ENCODE measurements around the gene HHLA2. TPM values are rescaled to one million over a fixed set of nuclear protein-coding genes. Genes with fewer than 3 reads are reported as not detected.

The HHLA2 gene
- total RNA-seq, 1 donor, result 0.31 TPM

DNA sequence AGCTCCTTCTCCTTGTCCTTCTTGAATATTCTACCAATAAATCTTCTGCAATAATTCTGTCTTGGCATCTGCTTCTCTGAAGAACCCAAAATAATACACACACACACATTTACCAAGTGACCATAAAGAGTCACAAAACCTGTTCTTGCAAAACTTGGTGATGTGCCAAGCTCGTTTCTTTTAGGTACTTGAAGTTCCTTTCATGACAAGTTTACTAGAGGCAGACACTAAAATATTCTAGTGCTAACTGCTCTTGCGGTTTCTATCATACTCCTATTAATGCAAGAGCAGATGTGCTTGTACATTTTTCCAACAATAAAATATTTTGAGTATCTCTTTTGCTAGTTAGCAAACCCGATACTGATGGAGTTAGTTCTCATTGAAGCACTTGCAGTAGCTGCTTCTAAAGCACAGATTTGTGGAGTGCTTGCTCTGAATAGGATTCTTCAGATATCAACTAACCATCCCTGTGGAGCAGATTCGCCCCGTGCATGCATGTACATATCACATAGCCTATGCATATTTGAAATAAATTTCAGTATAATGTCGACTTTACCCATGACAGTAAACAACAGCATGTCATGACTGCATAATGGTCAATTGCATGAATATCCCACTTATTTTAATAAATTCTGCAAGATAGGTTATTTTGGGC lies 23.2 kb downstream of the HHLA2 start:
- H3K4me3 ChIP-seq (ENCODE audit: low read length), result no peak overlapping the region
- H3K9me3 ChIP-seq (ENCODE audit: low read depth, low read length), result no peaks in the 10 kb centered on the region
- H3K27me3 ChIP-seq (ENCODE audit: insufficient read depth, low read length), result no peaks in the 10 kb centered on the region
- H3K4me1 ChIP-seq (ENCODE audit: insufficient read depth, low read length), result no peaks in the 10 kb centered on the region

DNA sequence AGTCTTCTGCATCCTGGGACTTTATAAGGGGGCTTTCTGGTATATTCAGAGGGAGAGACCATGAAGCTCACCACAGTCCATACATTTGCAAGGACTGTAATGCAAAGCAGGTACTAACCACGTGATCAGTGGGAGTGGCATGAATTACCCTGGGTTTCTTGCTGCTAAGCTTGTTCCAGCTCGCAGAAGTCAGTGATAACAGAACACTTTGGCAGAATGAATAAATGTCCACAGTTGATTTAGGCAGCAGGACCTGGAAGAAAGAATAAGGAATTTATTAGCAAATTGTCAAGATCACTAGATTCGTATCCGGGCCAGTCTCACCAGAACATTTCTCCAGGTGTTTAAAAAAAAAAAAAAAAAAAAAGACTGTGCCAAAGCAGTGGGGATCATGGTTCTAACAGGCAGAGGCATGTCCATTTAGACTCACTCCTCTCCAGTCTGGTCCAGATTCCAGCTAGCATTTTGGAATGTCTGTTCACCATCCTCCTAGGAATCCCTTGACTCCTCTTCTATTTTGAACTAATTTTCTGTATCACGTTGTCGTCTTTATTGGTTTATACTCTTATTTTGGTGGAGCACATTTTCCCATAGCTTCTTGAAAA lies 24.5 kb downstream of the HHLA2 start:
- Histone ChIP-seq H3K27me3 (ENCODE audit: insufficient read depth, low read length) (no peaks in the 10 kb centered on the region), H3K9me3 (ENCODE audit: low read depth, low read length) (no peaks in the 10 kb centered on the region), H3K4me1 (ENCODE audit: insufficient read depth, low read length) (no peaks in the 10 kb centered on the region), H3K4me3 (ENCODE audit: low read length) (no peak overlapping the region)

DNA sequence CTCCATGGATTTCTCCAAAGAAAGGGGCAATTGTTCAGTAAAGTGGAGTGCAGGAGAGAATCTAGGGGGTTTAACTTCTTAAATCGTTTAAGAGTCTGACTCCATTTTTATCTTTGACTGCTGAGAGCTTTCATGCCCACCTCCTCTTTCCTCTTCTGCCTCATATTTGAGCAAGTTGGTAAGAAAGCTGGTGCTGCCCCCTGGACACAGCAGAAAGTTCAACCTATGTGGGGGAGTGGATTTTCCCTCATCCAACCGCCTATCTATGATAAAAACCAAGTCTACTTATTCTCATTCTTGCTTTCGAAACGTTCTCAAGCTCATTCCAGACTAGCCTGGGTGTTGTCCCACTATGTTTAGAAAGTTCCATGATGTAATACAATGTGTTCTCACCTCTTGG lies 26.0 kb downstream of the HHLA2 start:
- H3K4me1 ChIP-seq (ENCODE audit: insufficient read depth, low read length), result no peaks in the 10 kb centered on the region
- H3K27me3 ChIP-seq (ENCODE audit: insufficient read depth, low read length), result no peaks in the 10 kb centered on the region
- H3K9me3 ChIP-seq (ENCODE audit: low read depth, low read length), result no peaks in the 10 kb centered on the region
- H3K4me3 ChIP-seq (ENCODE audit: low read length), result no peak overlapping the region

DNA sequence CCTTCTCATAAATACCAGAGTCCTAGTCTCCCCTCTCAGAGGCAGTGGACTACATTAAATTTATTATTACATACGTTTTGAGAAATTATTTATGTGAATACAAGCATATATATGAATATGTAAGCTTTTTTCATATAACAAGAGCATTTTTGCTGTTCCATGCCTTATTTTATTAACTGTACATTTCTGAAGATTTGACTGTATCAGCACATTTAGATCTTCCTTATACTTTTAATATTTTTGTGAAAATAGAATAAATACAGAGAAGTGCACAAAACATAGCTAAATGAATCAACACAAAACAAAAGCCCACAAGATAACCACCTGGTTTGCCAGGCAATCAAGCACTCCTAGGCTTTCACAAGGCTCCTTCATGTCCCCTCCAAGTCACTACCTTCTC lies 27.8 kb downstream of the HHLA2 start:
- H3K27me3 ChIP-seq (ENCODE audit: insufficient read depth, low read length), result no peaks in the 10 kb centered on the region
- no peaks in the 10 kb centered on the region for H3K9me3 ChIP-seq (ENCODE audit: low read depth, low read length)
- H3K4me3 ChIP-seq (ENCODE audit: low read length), result no peak overlapping the region
- no peaks in the 10 kb centered on the region for H3K4me1 ChIP-seq (ENCODE audit: insufficient read depth, low read length)

DNA sequence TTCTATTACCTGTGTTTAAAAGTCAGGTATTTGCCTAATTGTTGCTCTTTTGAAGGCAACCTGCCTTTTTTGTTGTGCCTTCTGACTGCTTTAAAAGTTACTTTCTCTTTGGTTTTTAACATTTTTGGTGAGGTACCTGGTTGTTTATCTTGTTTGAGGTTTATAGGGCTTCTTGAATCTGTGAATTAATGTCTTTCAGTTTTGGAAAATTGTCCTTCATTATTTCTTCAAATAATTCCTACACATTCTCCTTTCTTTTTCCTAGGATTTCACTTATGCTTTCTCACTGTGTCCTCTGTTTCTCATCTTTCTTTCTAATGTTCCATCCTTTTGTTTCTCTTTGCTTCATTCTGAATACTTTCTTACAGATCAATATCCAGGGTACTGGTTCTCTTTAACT lies 30.8 kb downstream of the HHLA2 start:
- H3K4me3 ChIP-seq (ENCODE audit: low read length), result no peak overlapping the region
- H3K27me3 ChIP-seq (ENCODE audit: insufficient read depth, low read length), result no peaks in the 10 kb centered on the region
- no peaks in the 10 kb centered on the region for H3K4me1 ChIP-seq (ENCODE audit: insufficient read depth, low read length)
- H3K9me3 ChIP-seq (ENCODE audit: low read depth, low read length), result no peaks in the 10 kb centered on the region

DNA sequence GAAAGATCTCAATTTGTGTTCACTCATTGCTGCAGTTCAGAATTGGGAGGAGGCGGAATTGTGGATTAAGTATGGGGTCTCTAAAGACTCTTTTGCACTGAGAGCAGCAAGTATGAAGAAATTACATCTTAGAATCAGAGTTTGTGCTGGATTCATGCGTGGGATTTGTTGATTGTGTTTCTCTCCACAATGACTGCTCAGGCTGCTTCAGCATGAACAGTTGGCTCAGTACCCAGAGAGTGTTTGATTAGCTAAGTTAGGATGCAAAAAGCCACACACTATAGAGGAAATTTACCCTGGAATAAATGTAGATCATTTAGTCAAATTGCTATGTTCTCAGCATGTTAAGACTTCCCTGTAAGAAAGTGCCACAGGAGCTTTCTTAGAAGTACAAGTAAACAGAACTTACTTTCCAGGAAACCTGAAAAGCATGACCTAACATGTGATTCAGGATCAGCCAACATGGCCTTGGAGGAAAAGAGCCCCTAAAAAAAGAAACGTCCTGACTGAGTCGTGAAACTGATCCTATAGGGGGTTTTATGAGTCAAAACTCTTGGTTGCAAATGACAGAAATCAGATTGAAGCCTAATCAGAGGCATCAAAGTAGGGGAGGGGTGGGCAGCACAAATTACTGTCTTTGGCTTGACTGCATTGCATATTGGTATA lies 32.6 kb downstream of the HHLA2 start:
- Histone ChIP-seq H3K4me1 (ENCODE audit: insufficient read depth, low read length) (no peaks in the 10 kb centered on the region), H3K9me3 (ENCODE audit: low read depth, low read length) (no peaks in the 10 kb centered on the region), H3K4me3 (ENCODE audit: low read length) (no peak overlapping the region), H3K27me3 (ENCODE audit: insufficient read depth, low read length) (no peaks in the 10 kb centered on the region)

DNA sequence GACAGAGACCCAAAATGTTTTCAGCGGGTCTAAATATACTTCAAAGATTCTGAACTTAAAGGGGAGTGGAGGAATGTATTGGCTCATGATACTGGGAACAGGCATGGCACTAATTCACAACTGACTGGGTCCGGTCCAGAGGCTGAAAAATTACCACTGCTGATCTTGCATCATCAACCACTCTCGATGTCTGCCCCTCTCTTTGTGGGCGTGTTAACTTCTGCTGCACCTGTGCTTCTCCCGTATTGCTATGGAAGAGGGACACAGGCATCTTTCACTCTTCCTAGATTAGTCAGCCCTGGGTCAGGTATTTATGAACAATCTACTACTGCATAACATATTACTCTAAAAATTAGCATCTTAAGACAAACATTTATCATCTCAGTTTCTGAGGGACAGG lies 33.2 kb downstream of the HHLA2 start:
- no peaks in the 10 kb centered on the region for H3K4me1 ChIP-seq (ENCODE audit: insufficient read depth, low read length)
- no peaks in the 10 kb centered on the region for H3K9me3 ChIP-seq (ENCODE audit: low read depth, low read length)
- no peaks in the 10 kb centered on the region for H3K27me3 ChIP-seq (ENCODE audit: insufficient read depth, low read length)
- H3K4me3 ChIP-seq (ENCODE audit: low read length), result no peak overlapping the region

DNA sequence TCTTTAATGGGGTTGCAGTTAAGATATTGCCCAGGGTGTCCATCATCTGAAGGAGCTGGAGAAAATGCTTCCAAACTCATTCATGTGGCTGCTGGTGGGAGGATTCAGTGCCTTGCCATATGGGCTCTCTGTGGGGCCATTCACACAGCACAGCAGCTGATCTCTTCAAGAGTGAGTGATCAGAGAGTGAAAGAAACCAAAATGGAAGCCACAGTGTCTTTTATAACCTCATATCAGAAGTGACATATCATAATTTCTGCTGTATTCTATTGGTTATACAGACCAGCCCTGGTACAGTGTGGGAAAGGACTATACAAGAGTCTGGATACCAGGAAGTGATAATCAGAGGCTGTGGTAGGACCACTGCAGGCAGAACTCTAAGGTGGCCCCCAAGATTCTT lies 33.6 kb downstream of the HHLA2 start:
- Histone ChIP-seq H3K27me3 (ENCODE audit: insufficient read depth, low read length) (no peaks in the 10 kb centered on the region), H3K4me3 (ENCODE audit: low read length) (no peak overlapping the region), H3K9me3 (ENCODE audit: low read depth, low read length) (no peaks in the 10 kb centered on the region), H3K4me1 (ENCODE audit: insufficient read depth, low read length) (no peaks in the 10 kb centered on the region)

DNA sequence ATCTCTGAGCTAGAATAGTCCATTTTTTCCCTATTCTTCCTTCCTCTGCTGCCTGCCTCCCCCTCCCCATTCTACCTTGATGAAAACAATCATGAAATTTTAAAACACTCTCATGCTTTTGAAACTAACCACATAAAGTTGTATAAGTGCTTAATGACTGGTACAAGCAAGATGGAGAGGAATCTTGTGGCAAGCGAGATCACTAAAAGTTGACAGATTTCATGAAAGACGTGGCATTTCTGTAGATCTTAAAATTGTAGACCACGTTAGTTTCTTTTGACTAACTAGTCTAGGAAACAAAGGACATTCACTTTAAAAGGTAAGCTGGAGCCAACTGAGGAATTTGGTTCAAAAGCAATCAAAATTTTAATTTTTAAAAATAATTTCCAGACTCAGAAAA lies 35.4 kb downstream of the HHLA2 start:
- Histone ChIP-seq H3K4me3 (ENCODE audit: low read length) (no peak overlapping the region), H3K27me3 (ENCODE audit: insufficient read depth, low read length) (no peaks in the 10 kb centered on the region), H3K4me1 (ENCODE audit: insufficient read depth, low read length) (no peaks in the 10 kb centered on the region), H3K9me3 (ENCODE audit: low read depth, low read length) (no peaks in the 10 kb centered on the region)

DNA sequence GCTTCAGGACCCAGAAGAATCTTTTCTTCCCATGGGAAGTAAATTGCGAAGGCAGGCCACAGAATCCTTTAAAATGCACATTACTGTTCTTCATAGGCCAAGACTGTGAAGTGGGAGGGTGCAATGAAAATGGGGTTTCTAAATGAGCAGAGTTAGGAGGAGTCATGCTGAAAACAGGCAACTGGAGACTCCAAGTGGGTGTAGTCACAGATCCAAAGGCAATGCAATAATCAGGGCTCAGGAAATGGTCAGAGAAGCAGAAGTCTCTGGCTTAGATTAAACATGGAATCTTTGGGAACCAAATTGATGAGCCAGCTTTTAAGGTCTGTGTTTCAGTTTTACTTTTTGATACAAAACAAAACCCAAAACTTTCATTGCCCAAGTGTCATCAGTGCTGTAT lies 37.6 kb downstream of the HHLA2 start:
- no peaks in the 10 kb centered on the region for H3K9me3 ChIP-seq (ENCODE audit: low read depth, low read length)
- no peaks in the 10 kb centered on the region for H3K27me3 ChIP-seq (ENCODE audit: insufficient read depth, low read length)
- no peaks in the 10 kb centered on the region for H3K4me1 ChIP-seq (ENCODE audit: insufficient read depth, low read length)
- H3K4me3 ChIP-seq (ENCODE audit: low read length), result no peak overlapping the region

DNA sequence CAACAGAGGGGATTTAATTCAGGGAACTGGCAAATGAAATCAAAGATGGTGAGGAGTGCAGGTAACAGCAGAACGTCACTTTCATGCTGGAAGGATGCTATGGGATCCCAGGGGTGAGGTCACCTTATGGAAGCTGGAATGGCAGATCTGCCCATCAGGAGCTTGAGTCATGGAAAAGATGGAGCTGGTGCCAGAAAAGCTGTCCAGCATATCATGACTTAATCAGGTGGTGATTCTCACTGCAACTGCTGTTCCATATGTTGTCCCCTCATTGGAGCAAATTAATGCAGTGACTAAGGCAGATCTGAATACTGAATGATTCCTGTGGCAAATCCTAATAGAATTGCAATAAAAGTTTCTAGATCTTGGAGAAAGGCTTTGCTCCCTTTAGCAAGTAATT lies 38.4 kb downstream of the HHLA2 start:
- Histone ChIP-seq H3K4me1 (ENCODE audit: insufficient read depth, low read length) (no peaks in the 10 kb centered on the region), H3K27me3 (ENCODE audit: insufficient read depth, low read length) (no peaks in the 10 kb centered on the region), H3K9me3 (ENCODE audit: low read depth, low read length) (no peaks in the 10 kb centered on the region), H3K4me3 (ENCODE audit: low read length) (no peak overlapping the region)

DNA sequence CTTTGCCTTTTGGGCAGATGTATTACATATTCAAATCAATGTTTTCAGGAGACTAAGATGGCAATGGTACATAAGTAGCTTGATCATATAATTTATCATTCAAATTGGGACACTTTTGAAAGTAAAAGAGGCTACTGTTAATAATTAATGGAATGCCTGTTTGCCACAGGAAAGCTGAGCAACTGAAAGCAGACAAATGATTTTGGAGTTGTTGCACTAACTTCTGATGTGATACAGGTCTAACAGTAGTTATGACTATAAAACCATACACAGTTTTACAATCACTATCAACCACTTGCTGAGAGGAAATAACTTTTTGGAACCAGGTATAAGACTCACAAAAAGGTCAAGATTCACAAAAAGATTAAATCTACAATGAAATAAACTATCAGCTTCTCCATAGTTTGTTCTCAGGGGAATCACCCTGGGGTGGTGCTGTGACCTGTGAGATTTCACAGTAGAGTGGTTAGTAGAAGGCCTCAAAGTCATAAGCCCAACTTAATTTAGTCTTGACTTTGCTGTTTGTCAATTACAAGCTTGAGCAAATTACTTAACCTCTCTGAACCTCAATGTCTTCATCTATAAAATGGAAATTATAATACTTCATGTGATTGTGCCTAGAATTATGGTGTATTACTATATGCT lies 42.7 kb downstream of the HHLA2 start:
- H3K4me1 ChIP-seq (ENCODE audit: insufficient read depth, low read length), result no peaks in the 10 kb centered on the region
- H3K27me3 ChIP-seq (ENCODE audit: insufficient read depth, low read length), result no peaks in the 10 kb centered on the region
- no peaks in the 10 kb centered on the region for H3K9me3 ChIP-seq (ENCODE audit: low read depth, low read length)
- no peak overlapping the region for H3K4me3 ChIP-seq (ENCODE audit: low read length)

DNA sequence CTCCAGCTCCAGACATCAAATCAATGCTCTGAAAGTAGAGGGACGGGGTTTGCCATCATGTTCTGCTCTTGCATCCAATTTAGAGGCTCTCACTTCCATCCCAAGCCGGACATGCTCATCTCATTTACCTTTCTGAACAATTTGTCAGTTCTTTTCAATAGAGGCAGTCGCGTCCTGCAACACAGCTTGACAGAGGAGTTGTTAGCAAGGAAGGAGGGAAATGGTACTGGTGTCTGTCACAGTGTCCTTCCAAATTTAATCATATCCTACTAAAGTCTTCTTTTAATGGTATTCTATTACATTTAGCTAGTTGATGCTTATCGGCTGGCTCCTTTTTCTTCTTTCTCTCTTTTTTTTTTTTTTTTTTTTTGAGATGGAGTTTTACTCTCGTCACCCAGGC lies 45.6 kb downstream of the HHLA2 start:
- Histone ChIP-seq H3K4me3 (ENCODE audit: low read length) (no peak overlapping the region), H3K4me1 (ENCODE audit: insufficient read depth, low read length) (peaks cover 18% of the 10 kb centered on the region), H3K9me3 (ENCODE audit: low read depth, low read length) (no peaks in the 10 kb centered on the region), H3K27me3 (ENCODE audit: insufficient read depth, low read length) (no peaks in the 10 kb centered on the region)

DNA sequence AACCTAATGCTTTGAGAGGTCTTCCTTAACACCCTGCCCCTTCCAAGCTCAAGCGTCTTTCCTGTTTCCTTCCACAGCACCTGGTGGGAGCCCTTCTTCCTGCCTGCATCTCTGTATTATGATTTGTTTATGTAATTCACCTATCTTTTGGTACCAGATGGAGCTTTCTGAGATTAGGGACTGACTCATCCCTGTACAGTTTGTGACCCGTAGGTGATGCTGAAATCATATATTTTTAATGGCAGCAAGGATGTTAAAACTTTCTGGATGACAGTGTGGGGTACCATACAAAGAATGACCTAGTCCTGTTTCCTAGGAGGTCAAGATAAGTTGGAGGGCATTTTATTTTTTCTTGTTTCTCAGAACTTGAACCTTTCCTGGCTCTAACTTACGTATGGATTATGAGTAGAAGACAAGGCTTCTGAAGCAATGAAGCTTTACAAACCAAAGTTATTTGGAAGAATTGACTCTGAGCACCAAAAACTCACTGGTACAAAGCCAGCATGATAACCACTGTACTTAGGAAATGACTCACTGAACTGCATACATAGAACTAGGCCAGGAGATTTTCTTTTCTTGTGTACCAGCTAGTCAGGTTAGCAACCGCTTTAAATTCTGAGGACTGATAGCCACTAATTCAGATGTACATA lies 46.6 kb downstream of the HHLA2 start:
- Histone ChIP-seq H3K4me1 (ENCODE audit: insufficient read depth, low read length) (peaks cover 23% of the 10 kb centered on the region), H3K4me3 (ENCODE audit: low read length) (no peak overlapping the region)

DNA sequence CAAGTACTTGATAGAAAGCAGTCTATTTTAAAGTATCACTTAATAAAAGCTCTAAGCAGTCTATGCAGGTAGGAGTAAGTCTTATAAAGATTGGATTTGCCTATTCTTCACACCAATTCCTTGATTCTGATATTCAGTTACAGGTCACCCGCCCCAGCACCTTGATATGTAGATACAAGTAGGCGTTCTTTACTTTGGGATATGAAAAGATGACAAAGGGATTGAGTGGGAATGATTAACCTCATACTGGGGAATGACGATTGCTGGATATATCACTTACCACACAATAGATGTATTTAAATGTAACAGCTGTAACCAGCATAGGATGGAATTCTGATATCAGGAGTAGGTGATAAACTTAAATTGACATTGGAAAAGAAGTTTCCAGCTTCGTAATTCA lies 47.1 kb downstream of the HHLA2 start:
- H3K4me3 ChIP-seq (ENCODE audit: low read length), result no peak overlapping the region
- peaks cover 23% of the 10 kb centered on the region for H3K4me1 ChIP-seq (ENCODE audit: insufficient read depth, low read length)
- H3K9me3 ChIP-seq (ENCODE audit: low read depth, low read length), result no peaks in the 10 kb centered on the region
- no peaks in the 10 kb centered on the region for H3K27me3 ChIP-seq (ENCODE audit: insufficient read depth, low read length)

More for the DNA sequence above, 46.6 kb downstream of the HHLA2 start:
- no peaks in the 10 kb centered on the region for H3K9me3 ChIP-seq (ENCODE audit: low read depth, low read length)
- H3K27me3 ChIP-seq (ENCODE audit: insufficient read depth, low read length), result no peaks in the 10 kb centered on the region
